HEK293T (cell line): Measurements from ENCODE around the gene AKAP8L.

Source experiments
- CTCF ChIA-PET: fragments of 350-600 bp; formaldehyde crosslinking; extraction: SDS; loops from one replicate; lab custom pipeline; 2021; ENCODE audit warnings: antibody characterized with exemption, inconsistent platforms; lab: Yijun Ruan, JAX
- POLR2A ChIA-PET: fragments of 350-600 bp; formaldehyde crosslinking; extraction: SDS; loops from one replicate; lab custom pipeline; 2020; ENCODE audit warnings: antibody characterized with exemption, inconsistent platforms; lab: Yijun Ruan, JAX
- DNase-seq: peaks from one replicate; pipeline ENCODE4 v3.0.0; 2012; ENCODE audit warnings: mixed read lengths; ENCODE audit errors: extremely low spot score
- ARNT ChIP-seq: fragments of 450-650 bp; IDR thresholded peaks from 2 replicates; pipeline ENCODE4 v1.6.1; 2017; ENCODE audit warnings: mild to moderate bottlenecking
- BHLHE40 ChIP-seq: fragments of 450-650 bp; IDR thresholded peaks from 2 replicates; pipeline ENCODE4 v1.6.1; 2016; ENCODE audit warnings: mild to moderate bottlenecking, moderate library complexity, borderline replicate concordance
- CTBP1 ChIP-seq: fragments of 450-650 bp; IDR thresholded peaks from 2 replicates; pipeline ENCODE4 v1.6.1; 2016; ENCODE audit warnings: borderline replicate concordance
- ELF4 ChIP-seq: fragments of 450-650 bp; IDR thresholded peaks from 2 replicates; pipeline ENCODE4 v1.6.1; 2017; ENCODE audit warnings: antibody characterized with exemption
- FOXA1 ChIP-seq: fragments of 450-650 bp; IDR thresholded peaks from 2 replicates; pipeline ENCODE4 v1.6.1; 2016; ENCODE audit warnings: mild to moderate bottlenecking
- FOXK2 ChIP-seq: fragments of 450-650 bp; IDR thresholded peaks from 2 replicates; pipeline ENCODE4 v1.6.1; 2016; ENCODE audit warnings: mild to moderate bottlenecking
- FOXM1 ChIP-seq: fragments of 450-650 bp; IDR thresholded peaks from 2 replicates; pipeline ENCODE4 v1.6.1; 2017; ENCODE audit warnings: mild to moderate bottlenecking, borderline replicate concordance
- HDGF ChIP-seq: fragments of 450-650 bp; IDR thresholded peaks from 2 replicates; pipeline ENCODE4 v1.6.1; 2017; ENCODE audit warnings: antibody characterized with exemption, borderline replicate concordance
- L3MBTL2 ChIP-seq: fragments of 450-650 bp; conservative IDR thresholded peaks from 2 replicates; pipeline ENCODE4 v1.6.1; 2016; ENCODE audit warnings: mild to moderate bottlenecking
- LEF1 ChIP-seq: fragments of 450-650 bp; IDR thresholded peaks from 2 replicates; pipeline ENCODE4 v1.6.1; 2017; ENCODE audit warnings: mild to moderate bottlenecking, borderline replicate concordance
- NFRKB ChIP-seq: fragments of 450-650 bp; IDR thresholded peaks from 2 replicates; pipeline ENCODE4 v1.6.1; 2016; ENCODE audit warnings: mild to moderate bottlenecking, moderate library complexity
- PKNOX1 ChIP-seq: fragments of 450-650 bp; IDR thresholded peaks from 2 replicates; pipeline ENCODE4 v1.6.1; 2016
- SP1 ChIP-seq: fragments of 450-650 bp; IDR thresholded peaks from 2 replicates; pipeline ENCODE4 v1.6.1; 2017
- SUZ12 ChIP-seq: fragments of 450-650 bp; IDR thresholded peaks from 2 replicates; pipeline ENCODE4 v1.6.1; 2016; ENCODE audit warnings: mild to moderate bottlenecking
- TARDBP ChIP-seq: fragments of 450-650 bp; IDR thresholded peaks from 2 replicates; pipeline ENCODE4 v1.6.1; 2016
- ZNF384 ChIP-seq: fragments of 450-650 bp; IDR thresholded peaks from 2 replicates; pipeline ENCODE4 v1.6.1; 2016

Gene AKAP8L

GRCh38 chr19:15371119-15371518 is 47.7 kb downstream of the AKAP8L start:
- POLR2A ChIA-PET: interaction anchor here (0.6 kb wide), 1 partner anchor 47 kb away, joined by 4 read pairs; no protein-coding TSS in a partner anchor
- TF ChIP-seq NFRKB (no peak), PKNOX1 (no peak), FOXA1 (no peak), FOXM1 (no peak), FOXK2 (no peak), SUZ12 (no peak), ARNT (no peak), TARDBP (no peak), CTBP1 (no peak), L3MBTL2 (no peak), SP1 (no peak), BHLHE40 (no peak), LEF1 (no peak), ZNF384 (no peak), ELF4 (no peak), HDGF (no peak)
- CTCF ChIA-PET: interaction anchor here (0.6 to 0.7 kb wide), 2 partner anchors 84 to 89 kb away, joined by 3 to 4 read pairs; no protein-coding TSS in a partner anchor
- DNase-seq: no peak

GRCh38 chr19:15369594-15369891 is 49.2 kb downstream of the AKAP8L start:
- POLR2A ChIA-PET: interaction anchor here (1.5 kb wide), 1 partner anchor 50 kb away, joined by 4 read pairs; the partner anchor contains the start of gene AKAP8L
- CTCF ChIA-PET: no interaction called here
- TF ChIP-seq FOXM1: no peak
- no peak for TF ChIP-seq NFRKB
- TF ChIP-seq SP1: no peak
- TF ChIP-seq L3MBTL2: no peak
- no peak for TF ChIP-seq SUZ12
- TF ChIP-seq TARDBP: no peak
- TF ChIP-seq FOXA1: no peak
- no peak for TF ChIP-seq PKNOX1
- TF ChIP-seq HDGF: no peak
- TF ChIP-seq ZNF384: no peak
- no peak for TF ChIP-seq BHLHE40
- no peak for TF ChIP-seq LEF1
- TF ChIP-seq CTBP1: no peak
- TF ChIP-seq FOXK2: no peak
- TF ChIP-seq ARNT: no peak
- TF ChIP-seq ELF4: no peak

GRCh38 chr19:15368798-15369593 is 49.8 kb downstream of the AKAP8L start:
- no peak for TF ChIP-seq BHLHE40
- no peak for TF ChIP-seq SP1
- no peak for TF ChIP-seq CTBP1
- no peak for TF ChIP-seq NFRKB
- DNase-seq: no peak
- ChIA-PET POLR2A (interaction anchor here (1.5 to 2.0 kb wide), 2 partner anchors 10 to 50 kb away, joined by 4 to 7 read pairs; partner anchors contain the start of genes AKAP8 and AKAP8L), CTCF (no interaction called here)

More at GRCh38 chr19:15369594-15369891, 49.2 kb downstream of the AKAP8L start:
- DNase-seq: no peak

GRCh38 chr19:15368051-15368632 is 50.6 kb downstream of the AKAP8L start:
- ChIA-PET POLR2A (interaction anchor here (1.5 to 2.0 kb wide), 2 partner anchors 11 to 51 kb away, joined by 4 to 7 read pairs; partner anchors contain the start of genes AKAP8 and AKAP8L), CTCF (no interaction called here)
- TF ChIP-seq PKNOX1 (no peak), LEF1 (no peak), TARDBP (no peak), FOXM1 (no peak), BHLHE40 (no peak), SP1 (no peak), ZNF384 (no peak), ARNT (no peak), HDGF (no peak), ELF4 (no peak), NFRKB (no peak), SUZ12 (no peak), FOXA1 (no peak), CTBP1 (no peak)

GRCh38 chr19:15367439-15367838 is 51.3 kb downstream of the AKAP8L start:
- DNase-seq: no peak
- ChIA-PET CTCF (no interaction called here), POLR2A (interaction anchor here (2.0 kb wide), 1 partner anchor 12 kb away, joined by 7 read pairs; the partner anchor contains the start of gene AKAP8)
- TF ChIP-seq SP1 (no peak), ELF4 (no peak), ZNF384 (no peak), FOXK2 (no peak), PKNOX1 (no peak), TARDBP (no peak), L3MBTL2 (no peak), NFRKB (no peak)

More at GRCh38 chr19:15368051-15368632, 50.6 kb downstream of the AKAP8L start:
- no peak for DNase-seq
